ENCODE data around the gene FRMD8. TPM values are rescaled to one million over a fixed set of nuclear protein-coding genes. Genes with fewer than 3 reads are reported as not detected.

FRMD8 gene
- total and polyA plus RNA-seq, 9 of the 15 experiments (the other 6 are each of a cell fraction or from before 2014, with no cell fraction given), result 4.5 to 54.5 (median 15.8) TPM

- TF ChIP-seq, protein P1, sequence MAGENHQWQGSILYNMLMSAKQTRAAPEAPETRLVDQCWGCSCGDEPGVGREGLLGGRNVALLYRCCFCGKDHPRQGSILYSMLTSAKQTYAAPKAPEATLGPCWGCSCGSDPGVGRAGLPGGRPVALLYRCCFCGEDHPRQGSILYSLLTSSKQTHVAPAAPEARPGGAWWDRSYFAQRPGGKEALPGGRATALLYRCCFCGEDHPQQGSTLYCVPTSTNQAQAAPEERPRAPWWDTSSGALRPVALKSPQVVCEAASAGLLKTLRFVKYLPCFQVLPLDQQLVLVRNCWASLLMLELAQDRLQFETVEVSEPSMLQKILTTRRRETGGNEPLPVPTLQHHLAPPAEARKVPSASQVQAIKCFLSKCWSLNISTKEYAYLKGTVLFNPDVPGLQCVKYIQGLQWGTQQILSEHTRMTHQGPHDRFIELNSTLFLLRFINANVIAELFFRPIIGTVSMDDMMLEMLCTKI (IDR thresholded peaks at IDR 0.05; ENCODE audit: partially characterized antibody), result no peak
- TF ChIP-seq FOS (IDR thresholded peaks at IDR 0.05; ENCODE audit: extremely low read depth, insufficient read length) (peak; percentile 12), SMARCB1 (IDR thresholded peaks at IDR 0.05; ENCODE audit: insufficient read length, low read depth) (no peak), MCM3 (IDR thresholded peaks at IDR 0.05) (no peak), RBM25 (IDR thresholded peaks at IDR 0.05; ENCODE audit: low read depth, low read length, severe bottlenecking) (no peak), ETS1 (conservative IDR thresholded peaks at IDR 0.05; ENCODE audit: control insufficient read depth, low read depth, low read length) (no peak), ZNF24 (IDR thresholded peaks at IDR 0.05) (no peak), CREM (IDR thresholded peaks at IDR 0.05; ENCODE audit: low read depth) (peak; percentile 76), ERF (CRISPR knock-in tag; IDR thresholded peaks at IDR 0.05) (peak; percentile 76; the same call in 1 of the 2 replicates), ZNF77 (CRISPR knock-in tag; IDR thresholded peaks at IDR 0.05) (0 out of 2 replicates have a peak, but pooled peaks have one; percentile 45), SRSF1 (IDR thresholded peaks at IDR 0.05; ENCODE audit: low read depth, low read length) (no peak), ZNF212 (CRISPR knock-in tag; IDR thresholded peaks at IDR 0.05) (no peak), XRCC4 (IDR thresholded peaks at IDR 0.05; ENCODE audit: extremely low read depth, insufficient read depth, insufficient read length) (no peak), NR2C1 (IDR thresholded peaks at IDR 0.05) (no peak), NR2C1 (tag; IDR thresholded peaks at IDR 0.05) (peak; percentile 58; the same call in 1 of the 2 replicates)
- TF ChIP-seq, protein P2, sequence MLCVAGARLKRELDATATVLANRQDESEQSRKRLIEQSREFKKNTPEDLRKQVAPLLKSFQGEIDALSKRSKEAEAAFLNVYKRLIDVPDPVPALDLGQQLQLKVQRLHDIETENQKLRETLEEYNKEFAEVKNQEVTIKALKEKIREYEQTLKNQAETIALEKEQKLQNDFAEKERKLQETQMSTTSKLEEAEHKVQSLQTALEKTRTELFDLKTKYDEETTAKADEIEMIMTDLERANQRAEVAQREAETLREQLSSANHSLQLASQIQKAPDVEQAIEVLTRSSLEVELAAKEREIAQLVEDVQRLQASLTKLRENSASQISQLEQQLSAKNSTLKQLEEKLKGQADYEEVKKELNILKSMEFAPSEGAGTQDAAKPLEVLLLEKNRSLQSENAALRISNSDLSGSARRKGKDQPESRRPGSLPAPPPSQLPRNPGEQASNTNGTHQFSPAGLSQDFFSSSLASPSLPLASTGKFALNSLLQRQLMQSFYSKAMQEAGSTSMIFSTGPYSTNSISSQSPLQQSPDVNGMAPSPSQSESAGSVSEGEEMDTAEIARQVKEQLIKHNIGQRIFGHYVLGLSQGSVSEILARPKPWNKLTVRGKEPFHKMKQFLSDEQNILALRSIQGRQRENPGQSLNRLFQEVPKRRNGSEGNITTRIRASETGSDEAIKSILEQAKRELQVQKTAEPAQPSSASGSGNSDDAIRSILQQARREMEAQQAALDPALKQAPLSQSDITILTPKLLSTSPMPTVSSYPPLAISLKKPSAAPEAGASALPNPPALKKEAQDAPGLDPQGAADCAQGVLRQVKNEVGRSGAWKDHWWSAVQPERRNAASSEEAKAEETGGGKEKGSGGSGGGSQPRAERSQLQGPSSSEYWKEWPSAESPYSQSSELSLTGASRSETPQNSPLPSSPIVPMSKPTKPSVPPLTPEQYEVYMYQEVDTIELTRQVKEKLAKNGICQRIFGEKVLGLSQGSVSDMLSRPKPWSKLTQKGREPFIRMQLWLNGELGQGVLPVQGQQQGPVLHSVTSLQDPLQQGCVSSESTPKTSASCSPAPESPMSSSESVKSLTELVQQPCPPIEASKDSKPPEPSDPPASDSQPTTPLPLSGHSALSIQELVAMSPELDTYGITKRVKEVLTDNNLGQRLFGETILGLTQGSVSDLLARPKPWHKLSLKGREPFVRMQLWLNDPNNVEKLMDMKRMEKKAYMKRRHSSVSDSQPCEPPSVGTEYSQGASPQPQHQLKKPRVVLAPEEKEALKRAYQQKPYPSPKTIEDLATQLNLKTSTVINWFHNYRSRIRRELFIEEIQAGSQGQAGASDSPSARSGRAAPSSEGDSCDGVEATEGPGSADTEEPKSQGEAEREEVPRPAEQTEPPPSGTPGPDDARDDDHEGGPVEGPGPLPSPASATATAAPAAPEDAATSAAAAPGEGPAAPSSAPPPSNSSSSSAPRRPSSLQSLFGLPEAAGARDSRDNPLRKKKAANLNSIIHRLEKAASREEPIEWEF (CRISPR knock-in tag; IDR thresholded peaks at IDR 0.05), result no peak
Observed at GRCh38 chr11:65420979-65421793, 34.7 kb downstream of the FRMD8 start (continued).

Data from K562 (cell line).